Astrocyte (in vitro differentiated cells and primary cell): ENCODE results near the gene MEAK7.

ENCODE experiments used
- CTCF ChIP-seq: IDR thresholded peaks from 2 replicates; pipeline ENCODE4 v1.5.1; 2011; ENCODE audit warnings: low read depth, mild to moderate bottlenecking, inconsistent platforms, low read length, moderate library complexity; ENCODE audit not compliant: insufficient read depth
- EZH2 ChIP-seq: IDR thresholded peaks from 2 replicates; pipeline ENCODE4 v1.6.1; 2012; ENCODE audit warnings: mild to moderate bottlenecking, low read length, inconsistent platforms; ENCODE audit not compliant: insufficient read depth

- TF ChIP-seq CTCF (no peak), EZH2 (no peak)
Measured at GRCh38 chr16:84535851-84536250, 31.4 kb upstream of the MEAK7 start.
